IPS-18c (cell line): ENCODE measurements around the gene M6PR.
"Not testable (repeated sequence)": the region's sequence is repeated elsewhere in the genome, so short reads cannot be mapped to it uniquely, and the experiment has no call there.

ENCODE experiments used
- H3K4me3 ChIP-seq: 2 replicates; pipeline ENCODE4 v1.7.0; 2013; ENCODE audit warnings: low read depth, mild to moderate bottlenecking, low read length, moderate library complexity; ENCODE audit not compliant: insufficient read depth
- H3K9me3 ChIP-seq: one replicate; pipeline ENCODE4 v1.6.1; 2013; ENCODE audit warnings: mild to moderate bottlenecking, low read length, moderate library complexity; ENCODE audit not compliant: control insufficient read depth, insufficient read depth

M6PR gene

GRCh38 chr12:8922544-8922943 is 26.9 kb downstream of the M6PR start:
- H3K4me3 ChIP-seq, result no peak overlapping the region
- no peaks in the 10 kb centered on the region for H3K9me3 ChIP-seq

DNA sequence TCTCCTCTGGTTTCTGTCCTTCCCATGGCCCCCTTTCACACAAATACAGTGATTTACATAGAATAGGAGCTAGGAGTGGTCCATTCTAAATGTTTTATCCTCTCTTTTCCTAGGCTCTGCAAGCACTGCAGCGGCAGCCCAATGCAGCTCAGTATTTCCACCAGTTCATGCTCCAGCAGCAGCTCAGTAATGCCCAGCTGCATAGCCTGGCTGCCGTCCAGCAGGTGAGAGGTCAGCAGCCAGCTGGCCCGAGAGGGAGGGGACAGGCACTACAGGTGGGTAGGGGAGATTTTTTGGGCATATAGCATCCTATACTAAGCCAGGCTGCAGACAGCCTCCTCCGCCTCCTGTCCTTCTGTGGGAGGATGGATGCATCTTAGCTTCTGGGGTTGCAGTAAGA is 29.8 kb downstream of the M6PR start:
- H3K4me3 ChIP-seq, H3K9me3 ChIP-seq: not testable (repeated sequence)

GRCh38 chr12:8917751-8918150 is 31.7 kb downstream of the M6PR start:
- Histone ChIP-seq H3K9me3 (no peaks in the 10 kb centered on the region), H3K4me3 (no peak overlapping the region)

GRCh38 chr12:8917031-8917430 is 32.4 kb downstream of the M6PR start:
- H3K4me3 ChIP-seq, result peak overlapping the region; percentile 38
- H3K9me3 ChIP-seq, result no peaks in the 10 kb centered on the region

DNA sequence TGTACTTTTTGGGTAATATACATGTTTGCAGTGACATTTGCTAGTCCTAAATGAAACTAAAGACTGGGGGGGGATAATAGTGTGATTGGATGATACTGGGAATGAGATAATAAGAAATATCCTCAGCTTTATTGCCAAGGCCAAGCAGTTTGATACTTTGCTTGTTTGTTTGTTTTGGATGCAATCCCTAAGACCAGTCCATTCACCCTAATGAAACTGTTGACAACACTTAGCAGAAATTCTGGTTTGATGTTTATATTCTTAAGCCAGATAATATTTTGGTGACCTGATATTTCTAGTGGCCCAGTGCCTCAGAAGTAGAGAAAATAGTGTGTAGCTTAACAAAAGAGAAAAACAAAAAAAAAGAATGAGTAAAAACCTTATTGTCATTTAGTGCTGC is 33.3 kb downstream of the M6PR start:
- Histone ChIP-seq H3K9me3 (no peaks in the 10 kb centered on the region), H3K4me3 (peak overlapping the region; percentile 71)

- no peaks in the 10 kb centered on the region for H3K9me3 ChIP-seq
- peak overlapping the region; percentile 71 for H3K4me3 ChIP-seq
Observed at GRCh38 chr12:8914716-8915526, 34.5 kb downstream of the M6PR start.

DNA sequence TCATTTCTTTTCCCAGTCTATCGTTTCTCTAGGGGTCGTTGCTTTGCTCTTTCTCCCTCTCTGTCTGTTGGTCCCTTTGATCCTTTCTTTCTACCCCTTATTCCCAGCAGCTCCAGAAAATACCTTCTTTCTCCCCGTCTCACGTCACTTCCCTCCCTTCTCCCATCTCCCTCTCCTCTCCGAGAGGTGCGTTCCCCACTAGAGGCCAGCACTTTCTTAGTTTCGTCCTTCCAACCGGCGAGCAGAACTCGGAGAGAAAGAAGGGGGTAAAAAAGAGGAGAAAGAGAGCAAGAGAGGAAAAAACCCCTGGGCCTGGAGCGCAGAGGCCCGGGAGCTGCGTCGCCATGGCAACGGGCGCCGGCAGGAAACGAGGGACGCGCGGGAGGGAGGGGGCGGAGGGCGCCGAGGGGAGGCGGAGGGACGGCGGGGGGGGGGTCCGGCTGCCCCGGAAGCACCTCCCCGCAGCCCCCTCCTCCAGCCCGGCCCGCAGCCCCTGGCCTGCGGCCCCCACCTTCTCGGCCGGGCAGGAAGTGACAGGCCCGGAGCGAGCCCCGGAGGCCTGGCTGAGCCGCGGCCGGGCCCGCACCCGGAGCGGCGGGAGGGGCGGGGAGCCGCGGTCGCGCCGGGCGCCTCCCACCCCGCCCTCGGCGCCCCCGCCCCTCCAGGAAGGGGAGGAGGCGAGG is 35.3 kb downstream of the M6PR start, which contains the start of gene PHC1:
Gene PHC1, plus strand, starts transcription at position 477 of the 683 bp plus-strand sequence. CDS start 3,169 bp downstream, outside the sequence.
- H3K9me3 ChIP-seq, result not testable (repeated sequence)
- peak within 1 kb of the TSS; percentile 82 for H3K4me3 ChIP-seq

GRCh38 chr12:8913702-8914032 is 35.8 kb downstream of the M6PR start:
- Histone ChIP-seq H3K9me3 (no peaks in the 10 kb centered on the region), H3K4me3 (peak overlapping the region; percentile 82)

- peak overlapping the region; percentile 82; the same call in 1 of the 2 replicates for H3K4me3 ChIP-seq
- H3K9me3 ChIP-seq, result no peaks in the 10 kb centered on the region
Observed at GRCh38 chr12:8912914-8913313, 36.5 kb downstream of the M6PR start.

GRCh38 chr12:8911606-8912268 is 37.7 kb downstream of the M6PR start:
- Histone ChIP-seq H3K9me3 (no peaks in the 10 kb centered on the region), H3K4me3 (no peak overlapping the region)

GRCh38 chr12:8909752-8910151 is 39.7 kb downstream of the M6PR start:
- Histone ChIP-seq H3K9me3 (no peaks in the 10 kb centered on the region), H3K4me3 (no peak overlapping the region)

- no peak overlapping the region for H3K4me3 ChIP-seq
- H3K9me3 ChIP-seq, result peaks cover under 1% of the 10 kb centered on the region
Observed at GRCh38 chr12:8907513-8907912, 41.9 kb downstream of the M6PR start.

DNA sequence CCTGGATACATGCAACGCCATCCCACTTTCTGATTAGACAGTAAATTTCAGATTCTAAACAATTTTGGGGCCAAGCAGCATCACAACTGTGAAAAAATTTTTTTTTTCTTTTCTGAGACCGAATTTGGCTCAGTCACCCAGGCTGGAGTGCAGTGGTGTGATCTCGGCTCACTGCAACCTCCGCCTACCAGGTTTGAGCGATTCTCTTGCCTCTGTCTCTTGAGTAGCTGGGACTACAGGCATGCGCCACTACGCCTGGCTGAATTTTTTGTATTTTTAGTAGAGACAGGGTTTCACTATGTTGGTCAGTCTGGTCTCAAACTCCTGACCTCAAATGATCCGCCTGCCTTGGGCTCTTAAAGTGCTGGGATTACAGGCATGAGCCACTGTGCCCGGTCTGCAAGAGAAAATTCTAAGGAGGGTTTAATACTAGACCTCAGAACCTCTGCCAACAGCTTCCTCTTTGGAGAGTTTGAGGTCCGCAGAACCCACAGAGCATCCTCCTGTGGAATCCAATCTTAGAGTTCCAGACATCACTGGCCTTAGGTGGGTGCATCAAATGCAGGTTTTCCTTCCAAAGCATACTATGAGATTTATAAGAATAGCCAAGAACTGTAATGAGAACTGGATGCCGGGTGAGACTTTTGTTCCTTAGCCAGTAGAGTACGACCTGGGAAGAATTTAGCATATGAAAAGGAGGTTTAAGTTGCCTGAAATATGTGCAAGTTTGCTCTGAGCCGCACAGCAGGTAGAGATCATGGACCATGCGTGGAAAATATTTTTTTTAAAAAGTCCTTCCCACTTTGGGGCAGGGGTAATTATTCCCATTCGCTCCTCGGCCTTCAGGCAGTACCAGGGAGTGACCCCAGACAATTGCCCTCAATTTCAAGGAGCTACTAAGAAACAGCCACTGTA is 42.9 kb downstream of the M6PR start:
- H3K9me3 ChIP-seq, result peaks cover 3% of the 10 kb centered on the region
- H3K4me3 ChIP-seq, result no peak overlapping the region

- Histone ChIP-seq H3K9me3 (peaks cover 3% of the 10 kb centered on the region), H3K4me3 (no peak overlapping the region)
Observed at GRCh38 chr12:8905546-8905945, 43.9 kb downstream of the M6PR start.

GRCh38 chr12:8904665-8905064 is 44.8 kb downstream of the M6PR start:
- peaks cover 3% of the 10 kb centered on the region for H3K9me3 ChIP-seq
- H3K4me3 ChIP-seq, result no peak overlapping the region

GRCh38 chr12:8903646-8904045 is 45.8 kb downstream of the M6PR start:
- H3K9me3 ChIP-seq, result peaks cover 3% of the 10 kb centered on the region
- no peak overlapping the region for H3K4me3 ChIP-seq

GRCh38 chr12:8902703-8903102 is 46.7 kb downstream of the M6PR start:
- H3K9me3 ChIP-seq, H3K4me3 ChIP-seq: not testable (repeated sequence)
